Uterus (tissue), 2 donors: ENCODE results near the gene CD200R1.

Source experiments
- CTCF ChIP-seq, 4 experiments: fragments of 200-600 bp in 2 of 4; fragments of 450-650 bp in 2 of 4; sonication (generic) in 2 of 4; IDR thresholded peaks; one replicate each; pipeline ENCODE4 v1.5.1; 2016 to 2019; ENCODE audit warnings: antibody characterized with exemption in 4 of 4, mild to moderate bottlenecking in 2 of 4, moderate library complexity in 1 of 4
- POLR2A ChIP-seq, 2 donors: fragments of 450-650 bp; IDR thresholded peaks; one replicate each; pipeline ENCODE4 v1.6.1; 2016; ENCODE audit warnings: antibody characterized with exemption in 2 of 2, mild to moderate bottlenecking in 1 of 2, moderate library complexity in 1 of 2

DNA sequence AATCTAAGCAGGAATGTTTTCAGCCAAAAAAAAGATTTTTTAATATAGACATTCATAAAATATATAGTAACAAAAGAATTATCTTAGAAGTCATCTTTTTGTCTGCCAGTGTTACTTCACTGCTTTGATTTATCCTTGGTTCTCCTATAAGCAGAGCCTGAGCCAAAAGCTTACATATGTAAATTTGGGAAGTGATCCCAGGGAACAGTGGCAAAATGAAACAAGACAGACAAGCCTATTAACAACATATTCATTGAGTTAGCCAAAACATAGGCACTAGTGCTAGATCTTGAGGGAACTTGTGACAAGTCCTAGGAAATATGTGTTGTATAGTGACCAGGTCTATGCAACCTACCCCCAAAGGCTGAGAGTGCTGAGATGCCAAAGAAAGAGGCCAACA, 27.1 kb upstream of the CD200R1 start:
- TF ChIP-seq POLR2A (IDR thresholded peaks at IDR 0.05) (no peak), CTCF (IDR thresholded peaks at IDR 0.05) (no peak)
